OCI-LY7 (cell line): ENCODE results near the gene MECR. TPM values are rescaled to one million over a fixed set of nuclear protein-coding genes. Genes with fewer than 3 reads are reported as not detected.

Experiments
- BruUV-seq: library from RNA; stranded (reverse); fragments of 400-500 nt; replicated peaks from 2 replicates; lab custom pipeline; 2021; lab: Mats Ljungman, UMichigan
- CTCF ChIA-PET: fragments of 300-600 bp; sonication (Branson Sonifier 250); formaldehyde crosslinking; loops from one replicate; lab custom pipeline; 2022; ENCODE audit warnings: antibody characterized with exemption; ENCODE audit not compliant: unreplicated experiment; lab: Charles Lee
- POLR2A ChIA-PET: fragments of 300-600 bp; sonication (Branson Sonifier 250); formaldehyde crosslinking; loops from one replicate; lab custom pipeline; 2022; ENCODE audit warnings: antibody characterized with exemption; lab: Charles Lee
- DNase-seq: peaks from one replicate; pipeline ENCODE4 v3.0.0-alpha.2; 2015; ENCODE audit warnings: low spot score
- H2AFZ ChIP-seq: fragments of 200-600 bp; sonication (generic), shearing (Covaris generic); 2 replicates; pipeline ENCODE4 v1.6.1; 2014; ENCODE audit warnings: mild to moderate bottlenecking, antibody characterized with exemption, low read length, moderate library complexity
- H3K27ac ChIP-seq: fragments of 200-600 bp; sonication (generic); 2 replicates; pipeline ENCODE4 v1.5.1; 2014; ENCODE audit warnings: mixed run types, low read depth, mild to moderate bottlenecking, moderate library complexity, low read length, inconsistent platforms; ENCODE audit not compliant: poor library complexity, severe bottlenecking
- H3K36me3 ChIP-seq: fragments of 200-600 bp; sonication (generic); 2 replicates; pipeline ENCODE4 v1.6.1; 2014; ENCODE audit warnings: mild to moderate bottlenecking, antibody characterized with exemption, low read length, moderate library complexity, mixed read lengths; ENCODE audit not compliant: insufficient read depth
- H3K4me1 ChIP-seq: fragments of 200-600 bp; sonication (generic); 2 replicates; pipeline ENCODE4 v1.5.1; 2014; ENCODE audit warnings: mild to moderate bottlenecking, low read length; ENCODE audit not compliant: insufficient read depth, poor library complexity, severe bottlenecking
- H3K4me2 ChIP-seq: fragments of 200-600 bp; sonication (generic); 2 replicates; pipeline ENCODE4 v1.6.1; 2014; ENCODE audit warnings: mild to moderate bottlenecking, low read length
- H3K4me3 ChIP-seq: fragments of 200-600 bp; sonication (generic); 2 replicates; pipeline ENCODE4 v1.5.1; 2014; ENCODE audit warnings: mild to moderate bottlenecking, low read depth, low read length; ENCODE audit not compliant: poor library complexity, severe bottlenecking
- H3K79me2 ChIP-seq: fragments of 200-600 bp; sonication (generic); 2 replicates; pipeline ENCODE4 v1.6.1; 2016; ENCODE audit warnings: low read depth, mild to moderate bottlenecking, low read length, moderate library complexity, mixed read lengths; ENCODE audit not compliant: insufficient read depth
- H3K9me2 ChIP-seq: fragments of 200-600 bp; sonication (generic); 2 replicates; pipeline ENCODE4 v1.6.1; 2016; ENCODE audit warnings: mild to moderate bottlenecking, low read length, mixed read lengths; ENCODE audit not compliant: insufficient read depth
- H3K9me3 ChIP-seq: fragments of 200-600 bp; sonication (generic); 2 replicates; pipeline ENCODE4 v1.6.1; 2014; ENCODE audit warnings: mild to moderate bottlenecking, mixed run types, low read length, mixed read lengths
- H4K20me1 ChIP-seq: fragments of 200-600 bp; sonication (generic); 2 replicates; pipeline ENCODE4 v1.6.1; 2014; ENCODE audit warnings: mild to moderate bottlenecking, antibody characterized with exemption, low read length, moderate library complexity, mixed read lengths; ENCODE audit not compliant: insufficient read depth
- CTCF ChIP-seq: fragments of 200-600 bp; sonication (generic); conservative IDR thresholded peaks from 2 replicates; pipeline ENCODE4 v1.5.1; 2014; ENCODE audit warnings: mild to moderate bottlenecking, antibody characterized with exemption, low read length, moderate library complexity, mixed read lengths
- EZH2phosphoT487 ChIP-seq: fragments of 200-600 bp; sonication (generic); IDR thresholded peaks from 2 replicates; pipeline ENCODE4 v1.6.1; 2018; ENCODE audit warnings: low read depth, borderline replicate concordance, mild to moderate bottlenecking, mixed run types, antibody characterized with exemption, low read length, moderate library complexity, mixed read lengths
- intact Hi-C: fragments of 100-400 bp; cut with micrococcal nuclease; formaldehyde crosslinking; loops from one replicate; pipeline ENCODE4 v1.10.0; 2022; ENCODE audit not compliant: unreplicated experiment
- total RNA-seq, 2 experiments: library from RNA; depleted of rRNA in 1 of 2; stranded (reverse); fragments of >200 nt in 1 of 2; shearing (Covaris generic) in 1 of 2; gene quantifications; 2 replicates each; pipeline ENCODE4 v1.2.3, GENCODE V29; 2014 to 2022

The MECR gene
- total RNA-seq, 2 experiments from 2014 or later, result 33.3 to 33.5 TPM

GRCh38 chr1:29254346-29254745 is 23.6 kb upstream of the MECR start:
- H3K4me2 ChIP-seq, result no peak overlapping the region
- no peak overlapping the region for H3K27ac ChIP-seq
- no peaks in the 10 kb centered on the region for H3K9me3 ChIP-seq
- POLR2A ChIA-PET, result no interaction called here
- H3K79me2 ChIP-seq, result no peaks in the 10 kb centered on the region
- no TSS peak for BruUV-seq
- no peak overlapping the region for H3K4me3 ChIP-seq
- no peak for TF ChIP-seq EZH2phosphoT487
- no peak for TF ChIP-seq CTCF
- no peaks in the 10 kb centered on the region for H3K9me2 ChIP-seq
- H4K20me1 ChIP-seq, result no peaks in the 10 kb centered on the region
- no peaks in the 10 kb centered on the region for H3K36me3 ChIP-seq
- intact Hi-C loops, result no loop called here
- CTCF ChIA-PET, result no interaction called here
- no peaks in the 10 kb centered on the region for H3K4me1 ChIP-seq
- no peak overlapping the region for H2AFZ ChIP-seq
- DNase-seq, result no peak

- Histone ChIP-seq H3K27ac (no peak overlapping the region), H3K9me2 (no peaks in the 10 kb centered on the region), H3K4me2 (no peak overlapping the region), H4K20me1 (no peaks in the 10 kb centered on the region), H3K4me1 (no peaks in the 10 kb centered on the region), H3K9me3 (no peaks in the 10 kb centered on the region), H3K79me2 (no peaks in the 10 kb centered on the region), H2AFZ (no peak overlapping the region), H3K36me3 (no peaks in the 10 kb centered on the region), H3K4me3 (no peak overlapping the region)
- ChIA-PET POLR2A (no interaction called here), CTCF (no interaction called here)
- BruUV-seq, result no TSS peak
- DNase-seq, result no peak
- TF ChIP-seq CTCF (no peak), EZH2phosphoT487 (no peak)
- intact Hi-C loops, result no loop called here
Measured at GRCh38 chr1:29253180-29253579, 22.4 kb upstream of the MECR start.

DNA sequence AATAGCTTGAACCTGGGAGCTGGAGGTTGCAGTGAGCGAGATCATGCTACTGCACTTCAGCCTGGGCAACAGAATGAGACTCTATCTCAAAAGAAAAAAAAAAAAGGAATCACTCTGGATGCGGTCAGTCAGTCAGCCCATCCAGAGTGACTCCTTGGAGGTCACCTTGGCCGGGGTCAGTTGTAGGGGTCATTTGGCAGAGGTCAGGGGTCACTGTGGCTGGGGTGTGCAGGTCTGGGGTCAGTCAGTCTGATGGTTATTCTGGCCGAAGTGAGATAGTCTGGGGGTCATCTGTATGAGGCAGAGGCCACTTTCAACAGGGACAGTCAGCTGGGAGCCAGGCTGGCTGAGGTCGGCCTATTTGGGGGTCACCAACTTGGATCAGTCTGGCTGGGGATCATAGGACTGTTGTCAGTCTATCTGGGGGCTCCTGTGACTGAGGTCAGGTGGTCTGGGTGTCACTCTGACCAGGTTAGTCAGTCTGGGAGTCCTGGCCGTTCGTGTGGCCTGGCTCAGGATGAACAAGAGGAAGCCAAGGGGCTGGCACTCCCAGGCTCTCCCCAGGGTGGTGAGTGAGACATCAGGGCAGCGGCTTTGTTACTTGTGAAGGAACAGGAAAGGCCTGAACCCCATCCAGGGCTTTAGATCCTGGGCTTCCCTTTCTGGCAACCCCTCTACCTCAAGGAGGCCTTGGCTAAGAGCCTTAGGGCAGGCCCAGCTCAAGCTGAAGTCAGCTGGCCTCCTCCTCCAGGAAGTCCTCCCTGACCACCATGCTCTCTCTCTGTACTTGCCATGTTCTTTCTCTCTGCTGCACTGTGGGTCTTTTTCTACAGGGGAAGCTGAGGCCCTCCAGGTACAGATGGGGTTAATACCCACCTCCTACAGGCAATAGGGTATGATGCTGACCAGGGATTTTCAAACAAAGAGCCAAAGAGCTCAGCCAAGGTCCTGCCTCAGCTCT is 20.7 kb upstream of the MECR start:
- intact Hi-C loops, result no loop called here
- Histone ChIP-seq H3K27ac (no peak overlapping the region), H3K9me3 (no peaks in the 10 kb centered on the region), H2AFZ (no peak overlapping the region), H3K4me2 (no peak overlapping the region), H3K36me3 (no peaks in the 10 kb centered on the region), H3K4me1 (no peaks in the 10 kb centered on the region), H4K20me1 (no peaks in the 10 kb centered on the region), H3K79me2 (no peaks in the 10 kb centered on the region), H3K4me3 (no peak overlapping the region), H3K9me2 (no peaks in the 10 kb centered on the region)
- CTCF ChIA-PET, result no interaction called here
- POLR2A ChIA-PET, result no interaction called here
- BruUV-seq, result no TSS peak
- no peak for DNase-seq
- no peak for TF ChIP-seq CTCF
- TF ChIP-seq EZH2phosphoT487, result no peak
